Smooth muscle cell (in vitro differentiated cells): Measurements from ENCODE around the gene SPSB1. TPM values are rescaled to one million over a fixed set of nuclear protein-coding genes. Genes with fewer than 3 reads are reported as not detected.

Experiments used
- DNase-seq: peaks from one replicate; lab custom pipeline; 2025; ENCODE audit not compliant: unreplicated experiment; lab: John Stamatoyannopoulos, UW
- H2AFZ ChIP-seq: fragments of 200-600 bp; sonication (generic); 2 replicates; pipeline ENCODE4 v1.6.0; 2016; ENCODE audit warnings: antibody characterized with exemption, low read depth, mild to moderate bottlenecking
- H3F3A ChIP-seq: fragments of 200-600 bp; sonication (generic); 2 replicates; pipeline ENCODE4 v1.6.0; 2017; ENCODE audit warnings: antibody characterized with exemption, low read depth
- H3K27ac ChIP-seq: fragments of 200-600 bp; sonication (generic); 2 replicates; pipeline ENCODE4 v1.5.1; 2016; ENCODE audit warnings: low read depth, mild to moderate bottlenecking
- H3K27me3 ChIP-seq: fragments of 200-600 bp; sonication (generic); 2 replicates; pipeline ENCODE4 v1.6.1; 2016; ENCODE audit warnings: low read depth, mild to moderate bottlenecking
- H3K36me3 ChIP-seq: fragments of 200-600 bp; sonication (generic); 2 replicates; pipeline ENCODE4 v1.5.1; 2016; ENCODE audit warnings: low read depth
- H3K4me1 ChIP-seq: fragments of 200-600 bp; sonication (generic); 2 replicates; pipeline ENCODE4 v1.5.1; 2016; ENCODE audit warnings: low read depth
- H3K4me2 ChIP-seq: fragments of 200-600 bp; sonication (generic); 2 replicates; pipeline ENCODE4 v1.6.0; 2016; ENCODE audit warnings: mild to moderate bottlenecking
- H3K4me3 ChIP-seq: fragments of 200-600 bp; sonication (generic); 2 replicates; pipeline ENCODE4 v1.5.1; 2016; ENCODE audit warnings: mild to moderate bottlenecking
- H3K79me2 ChIP-seq: fragments of 200-600 bp; sonication (generic); 2 replicates; pipeline ENCODE4 v1.6.0; 2016; ENCODE audit warnings: low read depth, mild to moderate bottlenecking
- H3K9ac ChIP-seq: fragments of 200-600 bp; sonication (generic); 2 replicates; pipeline ENCODE4 v1.6.0; 2016; ENCODE audit warnings: low read depth
- H3K9me3 ChIP-seq: fragments of 200-600 bp; sonication (generic); replicated peaks from 2 replicates; pipeline ENCODE4 v1.5.1; 2016; ENCODE audit warnings: low read depth
- H4K20me1 ChIP-seq: fragments of 200-600 bp; sonication (generic); 2 replicates; pipeline ENCODE4 v1.6.0; 2016; ENCODE audit warnings: low read depth
- CTCF ChIP-seq: fragments of 200-600 bp; sonication (generic); IDR thresholded peaks from 2 replicates; pipeline ENCODE4 v1.5.1; 2017; ENCODE audit warnings: borderline replicate concordance, mild to moderate bottlenecking, antibody characterized with exemption; ENCODE audit not compliant: insufficient read depth, poor library complexity, severe bottlenecking
- WGBS: methylation state at CpG from one replicate; pipeline ENCODE4 v1.1.7; 2016; ENCODE audit warnings: low lambda C conversion rate; 5-methylcytosine and 5-hydroxymethylcytosine counted together
- polyA plus RNA-seq: library from polyadenylated mRNA; unstranded; fragments of >200 nt; fragmentation: Nextera tagmentation; extraction: Ambion mirVana; gene quantifications from 2 replicates; pipeline ENCODE4 v1.2.1, GENCODE V29; 2016
- total RNA-seq: library from RNA; depleted of rRNA; stranded (reverse); fragments of >200 nt; gene quantifications from 2 replicates; pipeline ENCODE4 v1.2.3, GENCODE V29; 2014

Gene SPSB1
- total and polyA plus RNA-seq, 2 experiments from 2014 or later, result 27.6 to 37.0 TPM

GRCh38 chr1:9245230-9245619, 47.5 kb upstream of the SPSB1 start:
- peaks cover 5% of the 10 kb centered on the region for H3F3A ChIP-seq
- TF ChIP-seq CTCF, result no peak
- H3K79me2 ChIP-seq, result no peaks in the 10 kb centered on the region
- 93% methylated on average over 15 of the region's 15 CpGs for WGBS
- no peak overlapping the region for H3K9ac ChIP-seq
- DNase-seq, result no peak
- peaks cover 28% of the 10 kb centered on the region for H4K20me1 ChIP-seq
- no peaks in the 10 kb centered on the region for H3K27me3 ChIP-seq
- H2AFZ ChIP-seq, result no peak overlapping the region
- no peak overlapping the region for H3K4me3 ChIP-seq
- H3K27ac ChIP-seq, result no peak overlapping the region
- H3K9me3 ChIP-seq, result no peaks in the 10 kb centered on the region
- H3K36me3 ChIP-seq, result no peaks in the 10 kb centered on the region
- H3K4me1 ChIP-seq, result peaks cover 10% of the 10 kb centered on the region
- H3K4me2 ChIP-seq, result no peak overlapping the region

- Histone ChIP-seq H3F3A (peaks cover under 1% of the 10 kb centered on the region), H3K4me2 (no peak overlapping the region), H3K27ac (no peak overlapping the region), H3K9me3 (no peaks in the 10 kb centered on the region), H3K36me3 (no peaks in the 10 kb centered on the region), H3K79me2 (no peaks in the 10 kb centered on the region), H3K27me3 (no peaks in the 10 kb centered on the region), H3K4me1 (peaks cover 13% of the 10 kb centered on the region), H3K9ac (no peak overlapping the region), H4K20me1 (peaks cover 28% of the 10 kb centered on the region), H3K4me3 (no peak overlapping the region), H2AFZ (no peak overlapping the region)
- 99% methylated on average over 9 of the region's 9 CpGs for WGBS
- no peak for TF ChIP-seq CTCF
- DNase-seq, result no peak
These were observed 47.0 kb upstream of the SPSB1 start for GRCh38 chr1:9245661-9246060.

GRCh38 chr1:9246215-9246614, 46.5 kb upstream of the SPSB1 start:
- over 99% methylated on average over 5 of the region's 5 CpGs for WGBS
- H3K9ac ChIP-seq, result no peak overlapping the region
- H3K4me3 ChIP-seq, result no peak overlapping the region
- no peak overlapping the region for H3K27ac ChIP-seq
- H3K27me3 ChIP-seq, result no peaks in the 10 kb centered on the region
- H3K9me3 ChIP-seq, result no peaks in the 10 kb centered on the region
- H3K4me2 ChIP-seq, result no peak overlapping the region
- TF ChIP-seq CTCF, result no peak
- H3F3A ChIP-seq, result no peaks in the 10 kb centered on the region
- no peaks in the 10 kb centered on the region for H3K36me3 ChIP-seq
- peaks cover 15% of the 10 kb centered on the region for H3K4me1 ChIP-seq
- H4K20me1 ChIP-seq, result peaks cover 28% of the 10 kb centered on the region
- no peak for DNase-seq
- no peak overlapping the region for H2AFZ ChIP-seq
- no peaks in the 10 kb centered on the region for H3K79me2 ChIP-seq
